ENCODE results near the gene HNRNPH1. TPM values are rescaled to one million over a fixed set of nuclear protein-coding genes. Genes with fewer than 3 reads are reported as not detected.
"Not testable (repeated sequence)": the region's sequence is repeated elsewhere in the genome, so short reads cannot be mapped to it uniquely, and the experiment has no call there.

The HNRNPH1 gene
- 100 to 1,000 TPM; 706 to 709 TPM for total RNA-seq

- POLR2A ChIA-PET, result interaction anchor here (0.6 to 6.5 kb wide), 28 partner anchors 10 to 1417 kb away, joined by 3 to 55 read pairs (median 4); partner anchors contain the start of genes CANX, CBY3, MAML1 and RUFY1
Observed at GRCh38 chr5:179623003-179623905, at the start of gene HNRNPH1. Gene HNRNPH1, minus strand, starts transcription at chr5:179623671. Its CDS starts 538 bp downstream, at chr5:179623133.

GRCh38 chr5:179668391-179668790 is 44.9 kb upstream of the HNRNPH1 start:
- Mint-ChIP-seq H3K9me3 (no peaks in the 10 kb centered on the region), H3K4me3 (no peak overlapping the region), H3K27me3 (no peaks in the 10 kb centered on the region), H3K4me1 (ENCODE audit: low read depth) (no peaks in the 10 kb centered on the region), H3K27ac (no peak overlapping the region), H3K36me3 (ENCODE audit: low read depth) (no peaks in the 10 kb centered on the region)
- peak; percentile 55 for DNase-seq
- POLR2A ChIA-PET, result no interaction called here
- CTCF ChIA-PET, result interaction anchor here (1.0 to 2.4 kb wide), 6 partner anchors 12 to 94 kb away, joined by 3 to 14 read pairs (median 3); partner anchors contain the start of gene CBY3
- peak; percentile 82 for ATAC-seq
- TF ChIP-seq CTCF (IDR thresholded peaks at IDR 0.05), result peak; percentile 52
- intact Hi-C loops (cut with micrococcal nuclease), result no loop called here

More at GRCh38 chr5:179623003-179623905, at the start of gene HNRNPH1:
- peak; percentile 23 for TF ChIP-seq CTCF (IDR thresholded peaks at IDR 0.05)
- Mint-ChIP-seq H3K36me3 (ENCODE audit: low read depth) (peaks cover 55% of the 10 kb centered on the region), H3K9me3 (no peaks in the 10 kb centered on the region), H3K27me3 (no peaks in the 10 kb centered on the region), H3K27ac (peak within 1 kb of the TSS; percentile 94), H3K4me3 (peak within 1 kb of the TSS; percentile 82), H3K4me1 (ENCODE audit: low read depth) (peaks cover 25% of the 10 kb centered on the region)
- DNase-seq (peak; percentile 99), ATAC-seq (peak; percentile 79)
- intact Hi-C loops (cut with micrococcal nuclease), result no loop called here
- CTCF ChIA-PET, result interaction anchor here (0.7 to 2.3 kb wide), 9 partner anchors 8 to 1502 kb away, joined by 3 to 7 read pairs (median 3); partner anchors contain the start of genes MAML1 and RUFY1

- H3K4me1 Mint-ChIP-seq (ENCODE audit: low read depth); H3K4me3 Mint-ChIP-seq; DNase-seq; H3K27ac Mint-ChIP-seq; CTCF ChIA-PET; H3K9me3 Mint-ChIP-seq; H3K27me3 Mint-ChIP-seq; ATAC-seq; intact Hi-C loops (cut with micrococcal nuclease); H3K36me3 Mint-ChIP-seq (ENCODE audit: low read depth): not testable (repeated sequence)
- POLR2A ChIA-PET, result interaction anchor here (1.3 kb wide), 1 partner anchor 16 kb away, joined by 4 read pairs; no protein-coding TSS in a partner anchor
Observed at GRCh38 chr5:179661647-179662046, 38.2 kb upstream of the HNRNPH1 start.

- H3K27ac Mint-ChIP-seq; DNase-seq; POLR2A ChIA-PET; intact Hi-C loops (cut with micrococcal nuclease); H3K36me3 Mint-ChIP-seq (ENCODE audit: low read depth); H3K4me1 Mint-ChIP-seq (ENCODE audit: low read depth); H3K9me3 Mint-ChIP-seq; H3K27me3 Mint-ChIP-seq: not testable (repeated sequence)
- CTCF ChIA-PET, result interaction anchor here (0.6 kb wide), 1 partner anchor 677 kb away, joined by 3 read pairs; no protein-coding TSS in a partner anchor
- ATAC-seq, result peak; percentile 76
- peak overlapping the region; percentile 63 for H3K4me3 Mint-ChIP-seq
Observed at GRCh38 chr5:179658179-179658856, 34.8 kb upstream of the HNRNPH1 start.

GRCh38 chr5:179657302-179658178 is 34.1 kb upstream of the HNRNPH1 start:
- H3K36me3 Mint-ChIP-seq (ENCODE audit: low read depth); intact Hi-C loops (cut with micrococcal nuclease); H3K27ac Mint-ChIP-seq; DNase-seq; H3K4me3 Mint-ChIP-seq; H3K27me3 Mint-ChIP-seq; H3K9me3 Mint-ChIP-seq; POLR2A ChIA-PET; CTCF ChIA-PET; H3K4me1 Mint-ChIP-seq (ENCODE audit: low read depth): not testable (repeated sequence)
- ATAC-seq, result peak; percentile 93

- not testable (repeated sequence) for H3K9me3 Mint-ChIP-seq
Observed at GRCh38 chr5:179653135-179653534, 29.7 kb upstream of the HNRNPH1 start.

GRCh38 chr5:179650245-179650644 is 26.8 kb upstream of the HNRNPH1 start:
- H3K36me3 Mint-ChIP-seq (ENCODE audit: low read depth); ATAC-seq; CTCF ChIA-PET; H3K9me3 Mint-ChIP-seq; H3K4me1 Mint-ChIP-seq (ENCODE audit: low read depth); H3K27me3 Mint-ChIP-seq; DNase-seq; intact Hi-C loops (cut with micrococcal nuclease); H3K27ac Mint-ChIP-seq; H3K4me3 Mint-ChIP-seq: not testable (repeated sequence)
- POLR2A ChIA-PET, result interaction anchor here (0.7 kb wide), 1 partner anchor 83 kb away, joined by 3 read pairs; no protein-coding TSS in a partner anchor

More at GRCh38 chr5:179653135-179653534, 29.7 kb upstream of the HNRNPH1 start:
- H3K4me1 Mint-ChIP-seq (ENCODE audit: low read depth); intact Hi-C loops (cut with micrococcal nuclease); H3K27me3 Mint-ChIP-seq; DNase-seq; POLR2A ChIA-PET; ATAC-seq; H3K27ac Mint-ChIP-seq; CTCF ChIA-PET; H3K4me3 Mint-ChIP-seq; H3K36me3 Mint-ChIP-seq (ENCODE audit: low read depth): not testable (repeated sequence)

- H3K9me3 Mint-ChIP-seq; intact Hi-C loops (cut with micrococcal nuclease); H3K36me3 Mint-ChIP-seq (ENCODE audit: low read depth); H3K27ac Mint-ChIP-seq; H3K27me3 Mint-ChIP-seq; DNase-seq; ATAC-seq; CTCF ChIA-PET; H3K4me1 Mint-ChIP-seq (ENCODE audit: low read depth); H3K4me3 Mint-ChIP-seq: not testable (repeated sequence)
- POLR2A ChIA-PET, result interaction anchor here (0.6 kb wide), 1 partner anchor 138 kb away, joined by 3 read pairs; no protein-coding TSS in a partner anchor
Observed at GRCh38 chr5:179649166-179649703, 25.8 kb upstream of the HNRNPH1 start.
